ENCODE data around the gene GMIP. TPM values are rescaled to one million over a fixed set of nuclear protein-coding genes. Genes with fewer than 3 reads are reported as not detected.
A peak's percentile ranks its signal among the peaks of the same experiment; 100 is the strongest.

Gene GMIP
- polyA plus RNA-seq, 3 donors = 41.4 to 91.4 (median 75.1) TPM

- TF ChIP-seq CTCF (IDR thresholded peaks at IDR 0.05) = no peak
- no peaks in the 10 kb centered on the region for H3K4me1 ChIP-seq (ENCODE audit: control insufficient read depth in 1 of 2, insufficient read depth in 2 of 2, low read length in 2 of 2)
- peak in 1 of 3 donors; percentile 33 for DNase-seq
- Mint-ChIP-seq H3K4me1 (no peaks in the 10 kb centered on the region), H3K27ac (peak overlapping the region in 1 of 7 donors; percentile 45), H3K4me3 (no peak overlapping the region), H3K9me3 (peaks cover 0 to 3% (median 0%) of the 10 kb centered on the region in 7 donors), H3K36me3 (no peaks in the 10 kb centered on the region), H3K27me3 (ENCODE audit: low read depth in 3 of 3) (peaks cover 0 to 3% (median 0%) of the 10 kb centered on the region in 3 donors)
- H3K9ac ChIP-seq (ENCODE audit: insufficient read depth, low read length, poor library complexity, severe bottlenecking) = no peak overlapping the region
- no peaks in the 10 kb centered on the region for H4K20me1 ChIP-seq (ENCODE audit: insufficient read depth, low read length)
- intact Hi-C loops (cut with micrococcal nuclease) = no loop called here
- no peaks in the 10 kb centered on the region for H3K36me3 ChIP-seq (replicated peaks in 1 of 2; ENCODE audit: control insufficient read depth in 1 of 2, insufficient read depth in 2 of 2, low read length in 2 of 2)
- no peak overlapping the region for H3K27ac ChIP-seq (ENCODE audit: low read depth in 1 of 2, low read length in 2 of 2)
- H3K4me3 ChIP-seq (replicated peaks in 1 of 3; ENCODE audit: low read depth in 2 of 3, low read length in 3 of 3) = no peak overlapping the region
- no peaks in the 10 kb centered on the region for H3K79me2 ChIP-seq (ENCODE audit: insufficient read depth, low read length)
- no peaks in the 10 kb centered on the region for H3K27me3 ChIP-seq (ENCODE audit: control insufficient read depth in 2 of 2, insufficient read depth in 2 of 2, low read length in 2 of 2)
- no peaks in the 10 kb centered on the region for H3K9me3 ChIP-seq (replicated peaks in 1 of 2; ENCODE audit: control insufficient read depth in 1 of 2, insufficient read depth in 1 of 2, low read length in 2 of 2)
- no peak overlapping the region for H3K4me2 ChIP-seq (replicated peaks; ENCODE audit: extremely low read depth, low read length, poor library complexity, severe bottlenecking)
- no peak overlapping the region for H2AFZ ChIP-seq (ENCODE audit: insufficient read depth, low read depth, low read length, poor library complexity, severe bottlenecking)
- 67% methylated on average over 1 of the region's 1 CpG for WGBS (ENCODE audit: insufficient coverage)
Measured at GRCh38 chr19:19606021-19606420, 37.4 kb downstream of the GMIP start.

DNA sequence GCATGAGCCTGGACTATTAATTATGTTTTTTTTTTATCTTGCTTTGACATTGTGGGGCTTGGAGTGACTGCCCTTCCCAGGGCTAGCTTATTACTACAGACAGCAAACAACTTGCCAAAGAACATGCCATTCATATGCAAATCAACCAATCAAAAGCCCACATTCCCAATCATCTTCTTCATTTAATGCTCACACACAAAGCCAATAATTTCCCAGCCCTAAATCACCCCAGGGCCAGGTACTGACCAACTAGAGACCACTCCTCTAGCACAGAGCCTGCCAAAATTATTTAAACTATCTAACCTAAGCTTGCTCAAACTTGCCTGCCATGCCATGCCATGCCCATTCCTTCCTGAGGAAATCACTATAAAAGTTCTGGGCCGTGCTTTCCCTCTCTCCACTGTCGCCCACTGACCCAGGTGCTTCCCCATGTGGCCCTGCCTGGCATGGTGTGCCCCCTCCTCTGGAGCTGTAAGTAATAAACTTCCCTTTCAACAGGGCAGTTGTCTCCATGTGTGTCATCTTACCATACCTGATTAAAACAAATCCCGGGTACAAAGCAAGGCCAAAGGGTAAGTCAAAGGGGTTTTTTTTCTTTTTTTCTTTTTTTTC lies 40.6 kb downstream of the GMIP start:
- no peaks in the 10 kb centered on the region for H3K4me1 ChIP-seq (ENCODE audit: control insufficient read depth in 1 of 2, insufficient read depth in 2 of 2, low read length in 2 of 2)
- no peak for TF ChIP-seq CTCF (IDR thresholded peaks at IDR 0.05)
- no peak overlapping the region for H3K4me3 ChIP-seq (replicated peaks in 1 of 3; ENCODE audit: low read depth in 2 of 3, low read length in 3 of 3)
- Mint-ChIP-seq H3K36me3 (no peaks in the 10 kb centered on the region), H3K4me3 (no peak overlapping the region), H3K27me3 (ENCODE audit: low read depth in 3 of 3) (peaks cover 0 to 3% (median 0%) of the 10 kb centered on the region in 3 donors), H3K9me3 (no peaks in the 10 kb centered on the region), H3K27ac (peak overlapping the region in 1 of 7 donors; percentile 72), H3K4me1 (no peaks in the 10 kb centered on the region)
- no peaks in the 10 kb centered on the region for H3K9me3 ChIP-seq (replicated peaks in 1 of 2; ENCODE audit: control insufficient read depth in 1 of 2, insufficient read depth in 1 of 2, low read length in 2 of 2)
- no peak overlapping the region for H3K27ac ChIP-seq (ENCODE audit: low read depth in 1 of 2, low read length in 2 of 2)
- H4K20me1 ChIP-seq (ENCODE audit: insufficient read depth, low read length) = no peaks in the 10 kb centered on the region
- no peak overlapping the region for H3K4me2 ChIP-seq (replicated peaks; ENCODE audit: extremely low read depth, low read length, poor library complexity, severe bottlenecking)
- H2AFZ ChIP-seq (ENCODE audit: insufficient read depth, low read depth, low read length, poor library complexity, severe bottlenecking) = no peak overlapping the region
- intact Hi-C loops (cut with micrococcal nuclease) = no loop called here
- 10% methylated on average over 2 of the region's 3 CpGs for WGBS (ENCODE audit: insufficient coverage)
- DNase-seq = no peak
- no peak overlapping the region for H3K9ac ChIP-seq (ENCODE audit: insufficient read depth, low read length, poor library complexity, severe bottlenecking)
- H3K36me3 ChIP-seq (replicated peaks in 1 of 2; ENCODE audit: control insufficient read depth in 1 of 2, insufficient read depth in 2 of 2, low read length in 2 of 2) = no peaks in the 10 kb centered on the region
- no peaks in the 10 kb centered on the region for H3K79me2 ChIP-seq (ENCODE audit: insufficient read depth, low read length)
- no peaks in the 10 kb centered on the region for H3K27me3 ChIP-seq (ENCODE audit: control insufficient read depth in 2 of 2, insufficient read depth in 2 of 2, low read length in 2 of 2)
